A549 (cell line): ENCODE results near the gene TMSB10. TPM values are rescaled to one million over a fixed set of nuclear protein-coding genes. Genes with fewer than 3 reads are reported as not detected.

ENCODE experiments used
- ATAC-seq, 2 experiments: fragments of 200-7000 bp in 1 of 2; fragments of >200 bp in 1 of 2; cut with Nextera tagmentation in 1 of 2; cut with Tn5 transposase in 1 of 2; 3 replicates each; pipeline versions ENCODE4 v1.8.0 to v1.9.1; 2018 to 2020; ENCODE audit warnings: mild to moderate bottlenecking in 1 of 2, moderate library complexity in 1 of 2
- CTCF ChIA-PET: fragments of 300-600 bp; sonication (Branson Sonifier 250); formaldehyde crosslinking; extraction: SDS; loops from one replicate; lab custom pipeline; 2021; ENCODE audit warnings: antibody characterized with exemption, inconsistent platforms; lab: Yijun Ruan, JAX
- POLR2A ChIA-PET: fragments of 350-600 bp; formaldehyde crosslinking; extraction: SDS; loops from one replicate; lab custom pipeline; 2021; ENCODE audit warnings: antibody characterized with exemption, inconsistent platforms; lab: Yijun Ruan, JAX
- DNase-seq, 2 experiments: peaks; one replicate each; pipeline versions ENCODE4 v3.0.0 to v3.0.0-alpha.2; 2011 to 2016; ENCODE audit warnings: low read depth in 1 of 2, low spot score in 1 of 2
- FAIRE-seq: peaks from 2 replicates; lab custom pipeline; 2011; peaks lifted over from hg19 to GRCh38; lab: Jason Lieb, UNC
- H3K27ac ChIP-seq, 2 experiments: fragments of >200 bp; sonication (Bioruptor Twin); formaldehyde crosslinking; 3 replicates each; pipeline ENCODE4 v1.5.1; 2016 to 2017
- H3K4me1 ChIP-seq: fragments of >200 bp; sonication (Bioruptor Twin); formaldehyde crosslinking; 3 replicates; pipeline ENCODE4 v1.6.1; 2016
- H3K4me2 ChIP-seq: fragments of >200 bp; sonication (Bioruptor Twin); formaldehyde crosslinking; 3 replicates; pipeline ENCODE4 v1.6.1; 2016
- H3K4me3 ChIP-seq: fragments of >200 bp; sonication (Bioruptor Twin); formaldehyde crosslinking; 3 replicates; pipeline ENCODE4 v1.5.1; 2016
- H3K9me3 ChIP-seq: fragments of >200 bp; sonication (Bioruptor Twin); formaldehyde crosslinking; 3 replicates; pipeline ENCODE4 v1.6.1; 2016
- BHLHE40 ChIP-seq: IDR thresholded peaks from 2 replicates; pipeline ENCODE4 v1.6.1; 2012; ENCODE audit warnings: low read depth, low read length, inconsistent platforms
- CBX8 ChIP-seq: fragments of 200-600 bp; sonication (generic); IDR thresholded peaks from 2 replicates; pipeline ENCODE4 v1.6.1; 2016
- CEBPB ChIP-seq, 2 experiments: fragments of >200 bp in 1 of 2; sonication (Bioruptor Twin) in 1 of 2; formaldehyde crosslinking in 1 of 2; IDR thresholded peaks; 2 replicates each; pipeline ENCODE4 v1.6.1; 2012 to 2016
- EHMT2 ChIP-seq: fragments of 200-600 bp; sonication (generic); IDR thresholded peaks from 2 replicates; pipeline ENCODE4 v1.6.1; 2016; ENCODE audit warnings: antibody characterized with exemption, low read depth, mild to moderate bottlenecking, moderate library complexity
- EP300 ChIP-seq, 2 experiments: fragments of >200 bp; sonication (Bioruptor Twin); formaldehyde crosslinking; IDR thresholded peaks; 2 replicates in 1 of 2; 3 replicates in 1 of 2; pipeline ENCODE4 v1.6.1; 2016 to 2017
- FOSB ChIP-seq: fragments of 250-450 bp; sonication (Bioruptor Pico); IDR thresholded peaks from 2 replicates; pipeline ENCODE4 v1.5.0; 2020; ENCODE audit warnings: mild to moderate bottlenecking, moderate library complexity
- HEYL ChIP-seq: fragments of 250-450 bp; sonication (Bioruptor Pico); IDR thresholded peaks from 2 replicates; pipeline ENCODE4 v1.8.0; 2021; ENCODE audit warnings: mild to moderate bottlenecking, moderate library complexity
- JUN ChIP-seq, 2 experiments: fragments of >200 bp; sonication (Bioruptor Twin); formaldehyde crosslinking; IDR thresholded peaks; 2 replicates in 1 of 2; 3 replicates in 1 of 2; pipeline ENCODE4 v1.6.1; 2016 to 2017
- JUNB ChIP-seq: fragments of >200 bp; sonication (Bioruptor Twin); formaldehyde crosslinking; IDR thresholded peaks from 2 replicates; pipeline ENCODE4 v1.6.1; 2016
- KDM5A ChIP-seq: fragments of 200-600 bp; sonication (generic); IDR thresholded peaks from 2 replicates; pipeline ENCODE4 v1.6.1; 2016; ENCODE audit warnings: antibody characterized with exemption, mild to moderate bottlenecking
- MAFK ChIP-seq: fragments of 450-650 bp; IDR thresholded peaks from 2 replicates; pipeline ENCODE4 v1.6.1; 2014; ENCODE audit not compliant: partially characterized antibody
- MAZ ChIP-seq: fragments of 150-350 bp; IDR thresholded peaks from 2 replicates; pipeline ENCODE4 v1.6.1; 2014; ENCODE audit warnings: antibody characterized with exemption, low read depth, low read length, borderline replicate concordance
- MYC ChIP-seq: IDR thresholded peaks from 2 replicates; pipeline ENCODE4 v1.6.1; 2012; ENCODE audit warnings: mild to moderate bottlenecking, inconsistent platforms, low read length, improper control_type of control experiment, borderline replicate concordance
- NFE2L2 ChIP-seq: fragments of 150-350 bp; conservative IDR thresholded peaks from 2 replicates; pipeline ENCODE4 v1.6.1; 2014; ENCODE audit warnings: low read length
- RAD21 ChIP-seq, 2 experiments: fragments of >200 bp in 1 of 2; sonication (Bioruptor Twin) in 1 of 2; formaldehyde crosslinking in 1 of 2; IDR thresholded peaks in 1 of 2; conservative IDR thresholded peaks in 1 of 2; 2 replicates in 1 of 2; 3 replicates in 1 of 2; pipeline ENCODE4 v1.6.1; 2012 to 2018; ENCODE audit warnings: inconsistent platforms in 1 of 2
- RARB ChIP-seq: fragments of 250-450 bp; sonication (Bioruptor Pico); IDR thresholded peaks from 2 replicates; pipeline ENCODE4 v1.8.0; 2021; ENCODE audit warnings: mild to moderate bottlenecking, moderate library complexity
- TFCP2L1 ChIP-seq: fragments of 250-450 bp; sonication (Bioruptor Pico); IDR thresholded peaks from 2 replicates; pipeline ENCODE4 v1.5.0; 2021; ENCODE audit warnings: mild to moderate bottlenecking
- ZC3H11A ChIP-seq: fragments of 450-650 bp; IDR thresholded peaks from 2 replicates; pipeline ENCODE4 v1.6.1; 2014; ENCODE audit warnings: antibody characterized with exemption, mild to moderate bottlenecking
- ZFP36 ChIP-seq: fragments of 450-650 bp; IDR thresholded peaks from 2 replicates; pipeline ENCODE4 v1.6.1; 2014; ENCODE audit warnings: borderline replicate concordance; ENCODE audit not compliant: partially characterized antibody
- ZSCAN20 ChIP-seq: fragments of 250-450 bp; sonication (Bioruptor Pico); IDR thresholded peaks from 2 replicates; pipeline ENCODE4 v1.8.0; 2022; ENCODE audit warnings: mild to moderate bottlenecking, moderate library complexity
- WGBS: methylation state at CpG from one replicate; pipeline ENCODE4 v1.1.6; 2017; ENCODE audit errors: missing lambda C conversion rate; 5-methylcytosine and 5-hydroxymethylcytosine counted together
- polyA plus RNA-seq, 4 experiments: library from polyadenylated mRNA; depleted of rRNA in 3 of 4; stranded (reverse); fragments of >200 nt; fragmentation: RNase III in 1 of 4; extraction: RNeasy Plus Mini Kit Qiagen cat#74134 plus additional on column Dnase treatment in 1 of 4; gene quantifications; 2 replicates in 3 of 4; 3 replicates in 1 of 4; pipeline ENCODE4 v1.2.3, GENCODE V29; 2011 to 2017
- TF ChIP-seq, protein P1 (sequence below): fragments of >200 bp; sonication (Bioruptor Twin); formaldehyde crosslinking; IDR thresholded peaks from 2 replicates; pipeline ENCODE4 v1.6.1; 2016
- TF ChIP-seq, protein P2 (sequence below): IDR thresholded peaks from 2 replicates; pipeline ENCODE4 v1.6.1; 2012

TMSB10 gene
- polyA plus RNA-seq, 2 of the 4 experiments (the other 2 are of a cell fraction), result 3,109 to 7,015 TPM

- no peak for TF ChIP-seq NFE2L2
- 0 out of 2 replicates have a peak, but pooled peaks have one; percentile 61 for TF ChIP-seq FOSB (CRISPR knock-in tag)
- 0 out of 2 replicates have a peak, but pooled peaks have one; percentile 19 for TF ChIP-seq TFCP2L1
- no peak for TF ChIP-seq ZSCAN20 (CRISPR knock-in tag)
- 0 out of 2 replicates have a peak, but pooled peaks have one; percentile 63 for TF ChIP-seq EHMT2
- no peak for TF ChIP-seq JUNB
- no peak for TF ChIP-seq JUN (IDR thresholded peaks at IDR 0.05)
- TF ChIP-seq, protein P1, sequence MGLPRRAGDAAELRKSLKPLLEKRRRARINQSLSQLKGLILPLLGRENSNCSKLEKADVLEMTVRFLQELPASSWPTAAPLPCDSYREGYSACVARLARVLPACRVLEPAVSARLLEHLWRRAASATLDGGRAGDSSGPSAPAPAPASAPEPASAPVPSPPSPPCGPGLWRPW, result no peak
- no peak for TF ChIP-seq EP300 (IDR thresholded peaks at IDR 0.05)
- TF ChIP-seq, protein P2, sequence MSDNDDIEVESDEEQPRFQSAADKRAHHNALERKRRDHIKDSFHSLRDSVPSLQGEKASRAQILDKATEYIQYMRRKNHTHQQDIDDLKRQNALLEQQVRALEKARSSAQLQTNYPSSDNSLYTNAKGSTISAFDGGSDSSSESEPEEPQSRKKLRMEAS, result no peak
- TF ChIP-seq KDM5A, result no peak
- TF ChIP-seq CBX8, result no peak
- TF ChIP-seq MYC, result no peak
- TF ChIP-seq ZFP36, result no peak
- no peak for TF ChIP-seq MAZ
- no peak for TF ChIP-seq RAD21 (conservative IDR thresholded peaks at IDR 0.05 in 1 of 2, IDR thresholded peaks at IDR 0.05 in 1 of 2)
- no peak for TF ChIP-seq RARB (CRISPR knock-in tag)
- TF ChIP-seq HEYL (CRISPR knock-in tag), result no peak
- no peak for TF ChIP-seq MAFK
- TF ChIP-seq CEBPB (IDR thresholded peaks at IDR 0.05), result no peak
- FAIRE-seq (no peak), ATAC-seq (no peak), DNase-seq (no peak)
- Histone ChIP-seq H3K4me2 (no peak overlapping the region), H3K4me3 (no peak overlapping the region), H3K9me3 (no peaks in the 10 kb centered on the region), H3K27ac (no peak overlapping the region), H3K4me1 (peaks cover 15% of the 10 kb centered on the region)
- ChIA-PET CTCF (interaction anchor here (1.5 to 9.9 kb wide), 2 partner anchors 12 to 26 kb away, joined by 6 to 178 read pairs; no protein-coding TSS in a partner anchor), POLR2A (interaction anchor here (4.8 to 5.2 kb wide), 2 partner anchors 12 to 17 kb away, joined by 98 to 131 read pairs; no protein-coding TSS in a partner anchor)
- WGBS, result 94% methylated on average over 2 of the region's 2 CpGs
Measured at GRCh38 chr2:84908948-84909713, 3.7 kb downstream of the TMSB10 start.

- H3K4me2 ChIP-seq, result no peak overlapping the region
- POLR2A ChIA-PET, result no interaction called here
- ATAC-seq, result no peak
- TF ChIP-seq BHLHE40, result no peak
- CTCF ChIA-PET, result no interaction called here
- H3K9me3 ChIP-seq, result no peaks in the 10 kb centered on the region
- no peak for FAIRE-seq
- DNase-seq, result no peak
- no peak overlapping the region for H3K4me3 ChIP-seq
- peaks cover 10% of the 10 kb centered on the region for H3K4me1 ChIP-seq
- no peak overlapping the region for H3K27ac ChIP-seq
- 94% methylated on average over 5 of the region's 5 CpGs for WGBS
Measured at GRCh38 chr2:84911135-84911678, 5.8 kb downstream of the TMSB10 start.

DNA sequence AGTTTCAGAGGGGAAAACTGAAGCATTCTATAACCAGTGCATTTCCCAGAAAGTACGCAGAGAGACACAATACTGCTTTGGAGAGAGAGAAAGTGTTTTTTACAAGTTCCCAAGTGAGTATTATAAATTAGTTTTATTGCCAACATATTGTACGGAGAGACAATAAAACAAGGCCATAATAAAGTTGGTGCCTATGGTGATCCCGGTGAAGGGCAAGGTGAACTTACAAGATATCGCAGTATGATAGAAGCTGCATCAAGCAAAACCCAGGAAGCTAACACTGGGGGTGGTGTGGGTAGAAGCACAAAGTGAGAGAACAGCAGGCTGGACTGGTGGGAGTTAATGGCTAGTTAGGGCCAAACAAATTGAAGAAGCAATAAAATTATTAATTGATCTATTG is 7.5 kb downstream of the TMSB10 start:
- DNase-seq (no peak), FAIRE-seq (no peak), ATAC-seq (no peak)
- 95% methylated on average over 4 of the region's 4 CpGs for WGBS
- Histone ChIP-seq H3K4me3 (no peak overlapping the region), H3K27ac (no peak overlapping the region), H3K9me3 (no peaks in the 10 kb centered on the region), H3K4me1 (peaks cover 7% of the 10 kb centered on the region), H3K4me2 (no peak overlapping the region)
- ChIA-PET POLR2A (interaction anchor here (0.5 kb wide), 1 partner anchor 58 kb away, joined by 3 read pairs; the partner anchor contains the start of gene KCMF1), CTCF (interaction anchor here (7.6 kb wide), 1 partner anchor 13 kb away, joined by 60 read pairs; no protein-coding TSS in a partner anchor)
- no peak for TF ChIP-seq ZC3H11A
